Amygdala (tissue), 56 donors: ENCODE measurements around the gene VASP.
A peak's percentile ranks its signal among the peaks of the same experiment; 100 is the strongest.

Experiments
- DNase-seq, 56 donors: peaks; one replicate each; lab custom pipeline; 2025; lab: John Stamatoyannopoulos, UW

The VASP gene

DNA sequence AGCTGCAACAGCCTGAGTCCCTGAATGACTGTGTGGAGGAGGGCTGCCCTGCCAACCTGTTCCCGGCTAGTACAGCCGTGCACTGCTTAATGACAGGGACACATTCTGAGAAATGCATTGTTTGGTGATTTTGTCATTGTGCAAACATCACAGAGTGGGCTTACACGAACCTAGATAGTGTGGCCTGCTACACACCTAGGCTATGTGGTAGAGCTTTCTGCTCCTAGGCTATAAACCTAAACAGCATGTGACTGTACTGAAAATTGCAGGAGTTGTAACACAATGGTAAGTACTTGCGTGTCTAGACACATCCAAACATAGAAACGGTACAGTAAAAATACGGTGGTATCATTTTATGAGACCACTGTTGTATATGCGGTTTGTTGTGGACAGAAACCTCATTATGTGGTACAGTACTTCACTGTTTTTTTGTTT is 35.0 kb downstream of the VASP start:
- DNase-seq, result no peak

DNA sequence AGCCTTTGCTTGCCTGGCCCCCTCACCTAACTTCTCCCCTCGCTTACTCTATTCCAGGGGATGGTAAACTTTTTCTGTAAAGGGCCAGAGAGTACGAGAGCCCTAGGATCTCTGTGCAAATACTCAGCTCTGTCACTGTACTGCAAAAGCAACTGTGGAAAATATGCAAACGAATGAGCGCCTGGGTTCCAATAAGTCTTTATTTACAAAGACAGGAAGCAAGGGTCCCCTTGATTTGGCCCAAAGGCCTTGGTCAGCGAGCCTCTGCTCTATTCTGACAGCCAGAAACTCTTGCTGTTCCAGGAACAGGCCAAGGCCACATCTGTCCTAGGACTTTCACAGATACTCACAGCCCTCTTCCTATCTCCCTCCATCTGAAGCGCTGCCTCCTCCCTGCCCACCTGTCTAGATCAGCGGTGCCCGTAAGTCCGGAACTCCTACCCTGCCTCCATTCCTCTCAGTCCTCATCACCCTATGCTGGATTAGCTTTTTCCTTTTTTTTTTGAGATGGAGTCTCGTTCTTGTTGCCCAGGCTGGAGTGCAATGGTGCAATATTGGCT is 40.0 kb downstream of the VASP start:
- DNase-seq, result no peak

DNA sequence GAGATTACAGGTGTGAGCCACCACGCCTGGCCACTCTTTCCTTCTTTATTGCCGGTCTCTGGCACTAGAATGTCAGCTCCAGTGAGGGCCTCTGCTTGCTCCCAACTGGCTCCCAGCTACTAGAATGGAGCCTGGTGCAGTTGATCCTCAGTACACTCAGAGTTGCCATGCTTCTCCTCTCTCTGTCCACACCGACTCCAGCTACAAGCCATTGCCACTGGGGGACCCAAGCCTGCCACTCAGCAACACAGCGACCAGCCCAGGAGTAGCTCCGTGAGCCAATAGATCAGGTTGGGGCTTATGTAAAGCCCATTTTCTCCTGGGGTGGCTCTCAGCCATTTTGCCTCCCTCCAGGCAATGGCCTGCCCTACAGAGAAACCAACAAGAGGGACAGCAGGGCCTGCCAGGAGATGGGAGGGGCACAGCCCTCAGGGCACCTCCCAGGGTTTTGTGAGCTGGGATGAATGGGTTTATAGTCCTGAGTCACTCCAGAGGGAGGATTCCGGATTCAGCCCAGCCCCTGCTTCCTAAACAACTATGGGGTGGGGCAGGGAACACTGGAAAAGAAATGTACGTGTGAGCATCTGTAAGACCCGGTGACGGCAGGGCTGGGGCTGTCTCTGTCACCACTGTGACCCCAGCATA is 40.8 kb downstream of the VASP start:
- peak in 1 of 56 donors; percentile 10 for DNase-seq

DNA sequence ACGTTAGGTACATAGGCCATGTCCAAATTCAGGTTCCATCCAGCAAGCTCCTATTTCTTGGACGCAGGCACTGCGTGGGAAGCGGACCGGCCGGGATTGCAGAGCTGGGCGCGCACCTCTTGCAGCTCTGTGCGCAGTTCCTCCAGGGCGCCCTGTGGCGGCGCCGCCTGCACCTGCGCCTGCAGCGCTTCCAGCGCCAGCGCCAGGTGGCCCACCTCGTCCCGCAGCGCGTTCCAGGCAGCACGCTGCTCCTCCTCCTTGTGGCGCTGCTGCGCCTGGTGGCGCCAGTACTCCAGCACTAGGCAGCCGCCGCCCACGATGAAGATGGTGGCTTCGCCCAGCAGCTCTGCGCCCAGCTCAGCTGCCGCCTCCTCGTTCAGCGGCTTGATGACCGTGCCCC is 46.2 kb downstream of the VASP start:
- peak in 8 of 56 donors; percentile 1 to 19 (median 10) for DNase-seq

DNA sequence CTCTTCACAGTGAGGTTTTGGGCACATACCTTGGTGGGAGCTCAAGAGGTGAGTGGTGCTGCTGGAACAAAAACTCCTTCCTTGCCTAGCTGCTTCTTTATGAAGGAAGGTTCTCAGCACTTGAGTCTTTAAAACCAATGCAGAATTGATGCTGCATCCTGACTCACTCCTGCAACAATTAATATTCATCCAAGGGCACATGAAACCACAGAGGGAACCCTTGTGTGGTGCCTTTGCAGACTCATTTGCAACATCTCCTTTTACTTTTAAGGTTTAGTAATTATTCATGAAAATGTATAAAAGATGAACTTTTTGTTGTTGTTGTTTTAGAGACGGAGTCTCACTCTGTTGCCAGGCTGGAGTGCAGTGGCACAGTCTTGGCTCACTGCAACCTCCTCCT is 47.2 kb downstream of the VASP start:
- DNase-seq, result no peak

DNA sequence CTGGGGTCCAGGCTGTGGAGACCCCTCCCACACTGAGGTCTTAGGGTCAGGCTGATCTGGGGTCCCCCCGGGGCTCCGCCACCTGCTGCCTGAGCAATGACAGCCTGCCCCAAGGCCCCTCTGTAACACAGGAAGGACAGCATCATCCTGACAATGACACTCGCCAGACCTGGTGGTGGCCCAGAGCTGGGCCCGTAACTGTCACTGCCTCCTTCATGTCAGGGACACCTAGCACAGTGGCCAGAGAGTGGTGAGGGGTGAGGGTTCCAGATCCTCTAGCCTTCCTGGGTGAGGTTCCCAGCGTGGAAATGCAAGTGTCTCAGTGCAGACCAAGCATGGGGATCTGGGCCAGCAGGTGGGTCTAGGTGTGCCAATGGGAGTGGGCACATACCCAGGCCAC is 49.6 kb downstream of the VASP start:
- DNase-seq, result no peak

DNA sequence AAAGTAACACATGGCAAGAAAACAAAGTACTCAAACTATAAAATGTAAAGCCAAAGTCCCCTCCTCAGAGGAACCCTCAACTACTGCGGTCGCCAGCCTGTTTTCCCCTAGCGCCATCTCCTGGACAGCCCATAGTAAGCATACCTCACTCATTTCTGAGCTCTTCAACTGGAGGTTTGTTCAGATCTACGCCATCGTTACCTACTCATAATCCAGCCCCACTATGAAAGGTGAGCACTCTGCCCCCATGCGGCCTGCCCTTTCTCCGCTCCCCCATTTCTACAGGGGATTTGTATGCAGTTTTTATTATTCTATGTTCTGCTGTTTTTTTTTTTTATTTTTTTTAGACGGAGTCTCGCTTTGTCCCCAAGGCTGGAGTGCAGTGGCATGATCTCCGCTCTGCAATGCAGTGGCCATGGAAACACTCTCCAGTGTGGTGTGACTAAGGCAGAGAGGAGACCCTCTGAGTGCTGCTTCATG is 51.2 kb downstream of the VASP start:
- peak in 32 of 56 donors; percentile 3 to 68 (median 20) for DNase-seq

DNA sequence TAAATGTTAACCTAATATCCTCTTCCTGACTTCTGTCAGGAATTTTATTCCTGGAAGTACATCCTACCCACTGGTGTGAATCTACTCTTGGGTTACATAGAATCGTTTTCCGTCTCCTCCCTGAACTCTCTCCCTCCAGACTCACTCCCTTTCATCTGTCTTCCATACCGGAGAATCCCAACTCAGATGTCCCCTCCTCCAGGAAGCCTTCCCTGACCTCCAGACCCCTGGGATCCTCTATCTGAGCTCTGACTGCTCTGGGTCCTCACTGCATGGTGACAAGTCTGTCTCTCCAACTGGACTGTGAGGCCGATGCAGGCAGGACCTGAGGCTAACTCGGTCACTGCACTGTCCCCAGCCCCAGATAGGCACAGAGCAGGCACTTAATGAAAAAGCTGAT is 52.8 kb downstream of the VASP start:
- DNase-seq, result no peak

DNA sequence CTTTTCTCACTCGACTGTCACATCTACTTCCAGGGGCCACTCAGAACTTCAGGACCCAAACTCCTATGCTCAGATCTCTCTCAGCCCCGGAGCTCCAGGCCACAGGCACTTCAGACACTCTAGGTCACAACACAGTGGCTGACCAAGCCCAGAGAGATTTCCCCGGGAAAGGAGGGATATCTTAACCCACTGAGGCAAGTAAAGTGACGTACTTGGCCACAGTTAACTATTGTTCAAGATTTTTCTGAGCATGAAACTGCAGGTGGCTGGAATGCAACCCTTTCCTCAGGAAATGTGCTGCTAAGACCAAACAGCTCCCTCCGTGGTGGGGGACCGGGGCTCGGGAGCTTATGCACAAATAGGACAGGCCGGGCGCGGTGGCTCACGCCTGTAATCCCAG is 53.4 kb downstream of the VASP start:
- no peak for DNase-seq

DNA sequence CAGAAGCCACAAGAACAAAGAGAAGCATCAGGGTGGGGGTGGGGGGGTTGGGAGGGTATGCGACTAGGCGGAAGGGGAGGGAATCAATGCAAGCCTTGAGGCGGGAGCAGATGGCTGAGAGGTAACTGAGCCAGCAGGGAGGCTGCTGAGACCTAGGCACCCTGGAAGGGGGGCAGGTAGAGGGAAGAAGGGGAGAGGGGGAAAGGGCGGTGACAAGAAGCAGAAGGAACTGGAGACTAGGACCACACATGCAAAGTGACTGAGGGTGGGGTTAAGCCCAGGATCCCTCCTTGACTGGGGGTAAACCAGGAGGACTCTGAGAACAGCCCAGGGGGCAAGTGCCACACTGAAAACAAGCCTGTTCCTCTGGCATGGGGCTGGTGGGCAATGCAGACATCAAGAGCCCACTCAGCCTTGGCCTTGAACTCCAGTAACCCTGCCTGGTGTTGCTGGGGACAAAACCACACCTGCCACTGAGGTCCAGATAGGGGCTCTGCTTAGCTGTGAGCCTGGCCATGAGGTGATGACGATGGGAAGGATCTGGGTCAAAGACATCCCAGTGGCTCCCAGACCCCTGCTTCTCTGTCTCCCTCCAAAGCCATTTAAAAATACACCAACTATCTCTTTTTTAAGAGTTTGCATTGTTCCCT is 57.0 kb downstream of the VASP start:
- no peak for DNase-seq

DNA sequence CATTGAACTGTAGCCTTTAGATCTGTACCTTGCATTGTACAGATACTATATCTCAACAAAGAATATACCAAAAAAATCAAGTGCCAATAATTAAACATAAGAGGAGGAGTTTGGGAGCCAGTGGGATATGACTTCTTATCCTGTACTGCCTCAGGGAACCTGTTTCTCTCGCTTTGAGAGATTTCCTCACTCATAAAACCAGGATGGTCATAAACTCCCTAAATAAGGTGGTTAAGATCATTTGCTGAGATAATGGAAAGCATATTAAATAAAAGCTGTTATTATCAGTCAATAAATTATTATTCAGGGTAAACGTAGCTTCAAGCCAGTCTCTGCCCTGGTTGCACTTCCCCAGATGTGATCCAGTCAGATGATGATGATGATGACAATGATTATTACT is 60.3 kb downstream of the VASP start:
- no peak for DNase-seq

DNA sequence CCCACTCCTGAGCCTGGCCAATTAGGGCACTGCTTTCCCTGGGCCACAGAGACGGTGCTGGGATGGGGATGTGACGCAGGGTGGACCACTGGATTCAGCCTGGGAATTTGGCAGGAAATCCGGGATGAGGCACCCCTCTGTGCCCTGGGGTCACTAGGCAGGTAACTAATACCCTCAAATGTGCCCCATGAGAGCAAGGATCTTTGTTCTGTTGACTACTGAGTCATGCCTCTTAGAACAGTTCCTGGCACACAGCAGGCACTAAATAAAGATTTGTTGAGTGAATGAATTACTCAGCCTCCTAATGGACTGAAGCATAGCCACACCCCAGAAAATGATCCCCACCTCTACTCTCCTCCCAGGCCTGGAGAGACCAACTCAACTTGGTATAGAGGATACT is 61.5 kb downstream of the VASP start:
- no peak for DNase-seq

DNA sequence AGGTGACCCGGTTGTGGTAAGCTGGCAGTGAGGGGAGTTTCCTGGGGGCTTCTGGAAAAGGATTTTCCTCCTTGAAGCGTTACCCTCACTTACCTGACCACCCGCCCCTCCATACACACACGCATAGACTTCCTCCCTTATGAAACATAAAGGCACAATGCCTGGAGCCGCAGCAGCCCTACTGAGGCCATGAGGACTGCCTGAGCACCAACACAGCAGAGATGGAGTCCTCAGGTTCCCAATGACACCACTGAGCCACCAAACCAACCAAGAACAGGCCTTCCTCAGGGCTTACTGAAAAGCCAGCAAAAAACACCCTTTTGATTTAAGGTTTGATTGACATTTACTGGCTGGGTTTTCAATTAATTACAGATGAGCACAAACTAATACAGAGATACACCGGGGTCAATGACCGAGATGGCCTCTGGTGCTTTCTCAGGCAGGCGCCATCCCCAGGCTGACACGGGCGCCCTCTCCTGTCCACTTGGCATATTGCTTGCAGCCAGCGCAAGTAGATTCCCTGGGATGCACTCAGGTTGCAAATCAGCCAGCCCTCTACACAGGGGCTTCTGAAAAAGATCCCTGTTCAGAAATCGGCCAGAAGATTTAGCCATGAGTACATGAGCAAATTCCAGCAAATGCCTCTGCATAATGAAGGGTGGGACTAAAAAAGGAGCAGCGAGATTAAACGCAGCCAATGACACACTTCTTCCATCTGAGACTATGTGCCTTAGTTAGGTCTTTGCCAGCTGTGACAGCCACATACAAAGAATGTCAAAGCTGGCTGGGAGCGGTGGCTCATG is 62.5 kb downstream of the VASP start:
- peak in 21 of 56 donors; percentile 2 to 69 (median 16) for DNase-seq

DNA sequence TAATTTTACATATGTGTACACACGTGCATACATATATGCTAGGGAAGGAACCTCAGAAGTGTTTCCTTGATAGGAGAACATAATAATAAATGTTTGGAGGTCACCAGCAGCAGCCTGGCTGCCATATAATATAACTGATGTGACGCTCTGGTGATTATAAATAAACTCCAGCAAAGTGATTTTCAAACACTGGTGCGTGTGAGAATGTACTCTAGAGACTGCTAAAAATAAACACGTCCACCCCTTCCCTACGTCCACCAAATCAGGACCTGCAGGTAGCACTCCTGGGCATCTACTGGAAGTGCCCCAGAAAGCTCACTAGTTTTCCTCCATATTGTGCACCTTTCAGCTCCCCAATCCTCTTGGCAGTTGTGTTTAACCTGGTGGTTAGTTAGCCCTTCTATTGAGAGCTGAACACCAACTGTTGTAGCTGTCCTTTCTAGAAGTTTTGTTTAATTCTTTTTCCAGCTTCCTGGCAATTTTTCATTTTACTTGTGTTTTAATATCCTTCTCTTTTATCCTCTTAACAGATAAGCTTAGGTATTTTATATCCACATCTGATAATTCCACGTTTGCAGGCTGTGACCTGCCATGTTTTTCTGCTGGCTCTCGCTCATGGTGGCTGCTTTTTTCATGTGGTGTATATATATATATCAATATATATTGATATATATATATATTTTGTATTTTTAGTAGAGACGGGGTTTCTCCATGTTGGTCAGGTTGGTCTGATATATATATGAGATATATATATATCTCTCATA is 64.4 kb downstream of the VASP start:
- no peak for DNase-seq

DNA sequence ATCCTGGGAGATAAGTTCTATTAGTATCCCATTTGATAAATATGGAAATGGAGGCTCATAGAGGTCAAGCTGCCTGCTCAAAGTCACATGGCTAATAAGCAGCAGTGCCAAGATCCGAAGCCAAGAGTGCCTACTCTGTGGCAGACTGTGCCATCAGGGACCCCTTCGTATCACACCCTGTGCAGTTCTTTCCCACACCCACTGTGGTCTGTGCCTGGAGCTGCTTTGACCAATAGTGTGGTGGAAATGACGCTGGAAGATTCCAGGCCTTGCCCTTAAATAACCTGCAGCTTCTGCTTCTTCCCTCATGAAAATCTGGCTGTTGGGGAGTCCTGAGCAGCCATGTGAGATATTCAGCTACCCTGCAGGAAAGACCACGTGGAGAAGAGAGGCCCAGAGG is 67.2 kb downstream of the VASP start:
- no peak for DNase-seq

DNA sequence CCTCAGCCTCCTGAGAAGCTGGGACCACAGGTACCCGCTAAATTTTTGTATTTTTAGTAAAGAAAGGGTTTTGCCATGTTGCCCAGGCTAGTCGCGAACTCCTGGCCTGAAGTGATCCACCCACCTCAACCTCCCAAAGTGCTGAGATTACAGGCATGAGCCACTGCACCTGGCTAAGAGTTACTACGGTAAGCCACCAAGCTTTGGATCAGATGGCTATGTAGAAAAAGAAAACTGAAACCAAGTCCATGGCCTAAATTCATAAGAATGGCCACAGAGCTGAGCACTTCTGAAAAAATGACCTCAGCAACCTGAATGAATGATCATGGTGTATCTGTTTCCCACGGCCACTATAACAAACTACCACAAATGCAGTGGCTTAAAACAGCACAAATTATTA is 67.9 kb downstream of the VASP start:
- no peak for DNase-seq
